GM19025 (cell line): ENCODE data around the gene IL17RA.

Experiments used
- ATAC-seq: cut with Tn5 transposase; IDR thresholded peaks from one replicate; pipeline ENCODE4 v1.9.1; 2021; ENCODE audit warnings: mild to moderate bottlenecking, low read depth, moderate library complexity; ENCODE audit not compliant: unreplicated experiment

The IL17RA gene

DNA sequence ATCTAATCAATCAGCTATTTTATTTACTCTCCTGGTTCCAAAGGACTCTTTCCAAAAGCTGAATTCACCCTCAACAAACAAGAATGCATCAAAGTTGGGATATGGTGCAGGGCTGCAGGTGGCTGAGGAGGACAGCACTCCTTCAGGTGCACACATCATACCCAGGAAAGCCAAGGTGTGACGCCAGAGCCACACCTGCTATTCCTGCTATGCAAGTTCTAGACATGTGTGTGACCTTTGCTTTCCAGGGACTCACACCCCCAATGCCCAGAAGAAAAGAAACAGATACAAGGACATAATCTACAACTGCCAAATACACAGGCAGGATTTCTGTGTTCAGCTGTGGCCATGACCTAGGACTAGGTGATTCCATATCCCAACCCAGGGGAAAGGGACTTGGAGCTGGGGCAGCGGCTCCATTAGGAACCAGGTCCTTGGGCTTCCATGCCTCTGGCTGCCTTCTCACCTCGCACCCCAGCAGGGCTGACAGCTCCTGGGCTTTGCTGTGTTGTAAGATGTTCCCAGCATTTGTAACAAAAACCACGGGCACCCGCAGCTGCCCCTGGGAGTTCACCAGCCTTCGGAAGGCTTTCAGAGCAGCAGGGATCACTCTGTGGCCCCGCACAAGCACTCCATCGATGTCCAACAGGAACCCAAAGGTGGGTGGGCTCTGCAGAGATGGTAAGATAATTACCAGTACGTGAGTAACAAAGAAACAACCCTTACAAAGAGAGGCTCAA lies 64.4 kb downstream of the IL17RA start:
- ATAC-seq, result no peak

DNA sequence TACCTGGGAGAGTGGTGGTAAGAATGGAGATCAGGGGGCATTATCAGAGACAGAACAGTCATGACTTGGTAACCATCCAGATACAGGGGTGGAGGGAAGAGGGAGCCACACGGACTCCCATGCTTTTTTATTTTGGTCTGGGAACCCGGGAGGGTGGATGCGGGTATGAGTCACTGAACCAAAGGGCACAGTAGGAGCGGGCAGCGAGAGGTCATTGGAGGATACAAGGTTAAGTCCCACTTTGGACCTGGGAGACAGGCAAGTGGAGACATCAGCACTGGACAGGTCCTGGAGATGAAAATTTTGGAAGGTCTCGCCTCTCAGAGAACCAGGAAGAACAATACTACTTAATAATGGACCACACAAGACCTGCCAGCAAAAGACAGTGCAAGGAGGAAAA lies 67.5 kb downstream of the IL17RA start:
- no peak for ATAC-seq

- ATAC-seq, result no peak
These were observed 68.2 kb downstream of the IL17RA start for GRCh38 chr22:17152971-17153370.

DNA sequence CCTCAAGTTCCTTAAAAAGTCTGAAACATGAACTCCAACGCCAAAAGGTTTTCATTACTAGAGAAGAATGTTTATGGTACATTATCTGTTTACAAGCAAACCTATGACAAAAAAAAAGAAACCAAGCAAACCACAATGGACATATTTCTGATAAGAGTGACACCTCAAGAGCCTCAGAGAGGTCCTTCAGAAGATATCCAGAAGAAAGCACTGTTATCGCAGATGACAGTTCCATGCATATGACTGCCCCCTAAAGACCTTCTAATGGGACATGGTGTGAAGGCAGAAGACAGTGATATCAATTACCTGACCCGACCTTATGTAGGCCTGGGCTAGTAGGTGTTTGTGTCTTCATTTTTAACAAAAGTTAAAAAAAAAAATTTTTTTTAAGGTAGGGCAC lies 71.1 kb downstream of the IL17RA start:
- ATAC-seq, result no peak

DNA sequence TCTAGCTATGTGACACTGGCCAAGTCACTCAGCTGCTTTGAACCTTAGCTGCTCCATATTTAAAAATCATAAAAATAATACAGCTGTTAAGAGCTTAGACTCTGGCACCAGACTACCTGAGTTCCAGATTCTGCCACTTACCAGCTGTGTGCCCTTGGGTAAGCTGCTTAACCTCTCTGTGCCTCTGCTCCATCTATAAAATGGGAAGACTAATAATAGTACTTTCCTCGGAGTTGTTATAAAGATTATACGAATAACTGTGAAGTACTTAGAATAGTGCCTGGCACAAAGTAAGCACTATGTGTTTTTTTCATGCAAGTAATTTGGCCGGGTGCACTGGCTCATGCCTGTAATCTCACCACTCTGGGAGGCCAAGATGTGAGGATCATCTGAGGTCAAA lies 72.9 kb downstream of the IL17RA start:
- ATAC-seq, result no peak

GRCh38 chr22:17158176-17158567 lies 73.4 kb downstream of the IL17RA start:
- ATAC-seq, result no peak

GRCh38 chr22:17158568-17159503 lies 74.0 kb downstream of the IL17RA start, which contains the start of gene HDHD5:
Gene HDHD5 (minus strand): TSS chr22:17159277. CDS start chr22:17159251, 26 bp downstream.
- peak; percentile 74 for ATAC-seq

- peak; percentile 14 for ATAC-seq
These were observed 74.7 kb downstream of the IL17RA start for GRCh38 chr22:17159504-17159951.

DNA sequence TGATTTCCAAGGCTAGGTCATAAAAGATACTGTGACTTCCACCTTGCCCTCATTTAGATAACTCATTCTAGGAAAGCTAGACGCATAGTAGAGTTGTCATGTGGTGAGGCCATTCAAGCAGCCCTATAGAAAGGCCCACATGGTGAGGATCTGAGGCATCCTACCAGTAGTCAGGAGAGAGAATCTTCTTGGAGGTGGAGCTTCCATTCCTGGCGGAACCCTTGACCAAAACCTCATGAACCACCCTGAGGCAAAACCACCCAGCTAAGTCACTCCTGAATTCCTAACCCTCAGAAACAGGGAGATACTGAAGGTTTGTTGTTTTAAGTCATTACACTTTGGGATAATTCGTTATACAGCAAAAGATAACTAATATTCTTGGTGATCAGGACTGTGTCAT lies 77.2 kb downstream of the IL17RA start:
- no peak for ATAC-seq

DNA sequence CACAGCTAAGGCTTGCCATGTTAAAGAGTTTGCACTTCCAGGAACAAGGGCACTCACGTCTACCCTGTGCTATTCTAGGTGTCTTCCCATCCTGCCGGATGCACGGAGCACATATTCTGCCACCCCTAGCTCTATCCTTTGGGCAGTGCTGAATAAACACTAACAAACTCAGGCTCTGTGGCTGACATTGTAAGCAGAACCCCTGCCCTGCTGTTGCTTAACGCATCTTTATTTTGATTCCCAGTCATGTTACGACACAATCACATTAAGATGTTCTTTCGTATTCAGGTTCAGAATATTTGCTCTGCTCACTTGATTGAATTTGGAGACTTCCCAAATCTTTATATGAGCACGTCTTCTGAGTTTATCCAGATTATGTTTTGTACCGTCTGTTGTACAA lies 77.9 kb downstream of the IL17RA start:
- ATAC-seq, result no peak

GRCh38 chr22:17164392-17165024 lies 79.7 kb downstream of the IL17RA start:
- no peak for ATAC-seq
